Measurements from ENCODE around the gene CDIPT. TPM values are rescaled to one million over a fixed set of nuclear protein-coding genes. Genes with fewer than 3 reads are reported as not detected.

Gene CDIPT

DNA sequence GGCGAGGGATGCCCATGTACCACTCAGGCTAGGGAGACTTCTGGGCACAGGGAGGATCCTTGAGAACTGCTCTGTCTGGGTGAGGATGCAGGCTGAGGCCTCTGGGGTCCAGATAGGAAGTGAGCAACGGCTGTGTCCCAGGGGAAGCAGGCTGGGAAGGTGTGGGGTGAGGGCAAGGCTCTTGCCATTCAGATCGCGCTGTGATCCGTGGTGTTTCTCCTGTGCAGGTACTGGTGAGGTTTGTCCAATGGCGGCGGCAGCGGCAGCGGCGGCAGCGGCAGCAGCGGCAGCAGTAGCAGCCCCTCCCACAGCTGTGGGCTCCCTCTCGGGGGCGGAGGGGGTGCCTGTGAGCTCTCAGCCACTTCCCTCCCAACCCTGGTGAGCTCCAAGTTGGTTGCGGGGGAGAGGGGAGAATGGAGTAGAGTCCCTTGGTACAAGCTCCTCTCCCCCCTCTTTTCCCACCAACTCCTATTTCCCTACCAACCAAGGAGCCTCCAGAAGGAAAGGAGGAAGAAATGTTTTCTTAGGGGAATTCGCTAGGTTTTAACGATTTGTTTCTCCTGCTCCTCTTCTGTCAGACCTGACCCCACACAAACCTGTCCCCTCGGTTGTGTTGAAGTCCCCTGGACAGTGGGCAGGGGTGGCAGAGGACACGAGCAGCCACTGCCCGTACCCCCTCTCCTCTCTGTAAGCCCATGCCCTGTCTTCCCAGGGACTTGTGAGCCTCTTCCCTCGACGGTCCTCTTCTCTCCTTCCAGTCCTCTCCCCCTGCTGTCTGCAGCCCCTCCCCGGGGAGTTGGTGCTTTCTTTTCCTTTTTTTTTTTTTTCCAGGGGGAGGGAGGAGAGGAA is 53.0 kb downstream of the CDIPT start:
- Histone ChIP-seq H4K91ac (ENCODE audit: low read length) (peak overlapping the region; percentile 80), H3K36me3 (ENCODE audit: control insufficient read depth in 1 of 2, insufficient read depth in 2 of 2, low read depth in 1 of 2, low read length in 2 of 2) (peaks cover 16 to 33% of the 10 kb centered on the region in 2 experiments), H2BK15ac (ENCODE audit: low read depth, poor library complexity, severe bottlenecking) (peak overlapping the region; percentile 3), H3K79me1 (replicated peaks; ENCODE audit: low read length, poor library complexity, severe bottlenecking) (peaks cover 8% of the 10 kb centered on the region), H3K4me2 (ENCODE audit: low read length, poor library complexity, severe bottlenecking) (no peak overlapping the region), H3K27me3 (ENCODE audit: control insufficient read depth in 1 of 2, insufficient read depth in 1 of 2, low read length in 2 of 2) (no peaks in the 10 kb centered on the region), H2AK5ac (ENCODE audit: low read length, severe bottlenecking) (no peak overlapping the region), H3K4ac (ENCODE audit: low read depth in 1 of 2, low read length in 2 of 2) (peak overlapping the region in 1 of 2 experiments; percentile 17), H2AFZ (ENCODE audit: low read depth, low read length) (no peak overlapping the region), H2BK12ac (ENCODE audit: low read length in 2 of 2) (peak overlapping the region in 1 of 2 experiments; percentile 74), H3K27ac (ENCODE audit: low read length, poor library complexity, severe bottlenecking) (peak overlapping the region; percentile 29), H3K18ac (ENCODE audit: low read depth in 1 of 2, low read length in 2 of 2) (peak overlapping the region in 1 of 2 experiments; percentile 61), H3K4me3 (ENCODE audit: insufficient read depth in 1 of 2, low read depth in 1 of 2, low read length in 2 of 2) (no peak overlapping the region), H3K9me3 (ENCODE audit: control insufficient read depth, low read length) (no peaks in the 10 kb centered on the region), H2BK120ac (ENCODE audit: low read depth, low read length) (peak overlapping the region; percentile 42), H3K14ac (ENCODE audit: low read length in 2 of 2) (no peak overlapping the region), H2BK5ac (ENCODE audit: low read depth, low read length, poor library complexity, severe bottlenecking) (no peak overlapping the region), H3K9ac (ENCODE audit: low read length) (peak overlapping the region; percentile 87), H4K8ac (ENCODE audit: low read length) (peak overlapping the region; percentile 10), H3K23ac (ENCODE audit: low read length in 2 of 2) (no peak overlapping the region), H3K4me1 (ENCODE audit: control insufficient read depth, insufficient read depth, low read depth, low read length) (peaks cover 60% of the 10 kb centered on the region)
- 48% methylated on average over 13 of the region's 23 CpGs for WGBS
- peak; percentile 59 for DNase-seq

GRCh38 chr16:29809031-29809747 is 53.8 kb downstream of the CDIPT start:
- Histone ChIP-seq H3K23ac (ENCODE audit: low read length in 2 of 2) (peak overlapping the region in 1 of 2 experiments; percentile 75), H3K27ac (ENCODE audit: low read length, poor library complexity, severe bottlenecking) (no peak overlapping the region), H3K9ac (ENCODE audit: low read length) (peak overlapping the region; percentile 91), H3K36me3 (ENCODE audit: control insufficient read depth in 1 of 2, insufficient read depth in 2 of 2, low read depth in 1 of 2, low read length in 2 of 2) (peaks cover 16 to 33% of the 10 kb centered on the region in 2 experiments), H3K4me1 (ENCODE audit: control insufficient read depth, insufficient read depth, low read depth, low read length) (peaks cover 61% of the 10 kb centered on the region), H2AFZ (ENCODE audit: low read depth, low read length) (no peak overlapping the region), H2BK15ac (ENCODE audit: low read depth, poor library complexity, severe bottlenecking) (no peak overlapping the region), H2AK5ac (ENCODE audit: low read length, severe bottlenecking) (peak overlapping the region; percentile 27), H3K4me2 (ENCODE audit: low read length, poor library complexity, severe bottlenecking) (peak overlapping the region; percentile 34), H3K4me3 (ENCODE audit: insufficient read depth in 1 of 2, low read depth in 1 of 2, low read length in 2 of 2) (peak overlapping the region in 1 of 2 experiments; percentile 81), H3K9me3 (ENCODE audit: control insufficient read depth, low read length) (no peaks in the 10 kb centered on the region), H3K79me1 (replicated peaks; ENCODE audit: low read length, poor library complexity, severe bottlenecking) (peaks cover 10% of the 10 kb centered on the region), H3K18ac (ENCODE audit: low read depth in 1 of 2, low read length in 2 of 2) (peak overlapping the region; percentile 28 to 55), H2BK120ac (ENCODE audit: low read depth, low read length) (peak overlapping the region; percentile 42), H3K4ac (ENCODE audit: low read depth in 1 of 2, low read length in 2 of 2) (no peak overlapping the region), H4K8ac (ENCODE audit: low read length) (peak overlapping the region; percentile 61), H3K14ac (ENCODE audit: low read length in 2 of 2) (peak overlapping the region in 1 of 2 experiments; percentile 89), H2BK12ac (ENCODE audit: low read length in 2 of 2) (peak overlapping the region in 1 of 2 experiments; percentile 58), H3K27me3 (ENCODE audit: control insufficient read depth in 1 of 2, insufficient read depth in 1 of 2, low read length in 2 of 2) (no peaks in the 10 kb centered on the region), H2BK5ac (ENCODE audit: low read depth, low read length, poor library complexity, severe bottlenecking) (no peak overlapping the region), H4K91ac (ENCODE audit: low read length) (peak overlapping the region; percentile 62)
- 77% methylated on average over 29 of the region's 31 CpGs for WGBS
- DNase-seq = no peak

Small RNA genes lying within 50 kb of the gene (small RNA-seq; reads per million reads assigned to genes)
- gene AC009133.6 (ENCODE audit: low read depth) (not detected), gene AC120114.4 (ENCODE audit: low read depth) (not detected)

Data from mesenchymal stem cell (in vitro differentiated cells and primary cell).